HFF-Myc (cell line): ENCODE results near the gene CUL1.

Source experiments
- DNase-seq: peaks from one replicate; pipeline ENCODE4 v3.0.0-alpha.2; 2011; ENCODE audit warnings: low read depth; ENCODE audit errors: extremely low read depth
- H3K4me3 ChIP-seq: replicated peaks from 2 replicates; pipeline ENCODE4 v1.5.1; 2011; ENCODE audit warnings: low read depth, mild to moderate bottlenecking, control low read depth, low read length
- CTCF ChIP-seq: IDR thresholded peaks from 2 replicates; pipeline ENCODE4 v1.5.1; 2012; ENCODE audit warnings: mild to moderate bottlenecking, low read depth, low read length, control low read depth; ENCODE audit errors: missing control alignments

The CUL1 gene

GRCh38 chr7:148732862-148733261 is 34.2 kb downstream of the CUL1 start:
- no peak for TF ChIP-seq CTCF
- H3K4me3 ChIP-seq, result no peak overlapping the region
- DNase-seq, result no peak

GRCh38 chr7:148733496-148733895 is 34.8 kb downstream of the CUL1 start:
- no peak for DNase-seq
- no peak for TF ChIP-seq CTCF
- H3K4me3 ChIP-seq, result no peak overlapping the region

- DNase-seq, result no peak
- no peak for TF ChIP-seq CTCF
- no peak overlapping the region for H3K4me3 ChIP-seq
Measured at GRCh38 chr7:148735141-148735540, 36.4 kb downstream of the CUL1 start.

- TF ChIP-seq CTCF, result no peak
- H3K4me3 ChIP-seq, result no peak overlapping the region
- no peak for DNase-seq
Measured at GRCh38 chr7:148735967-148736366, 37.3 kb downstream of the CUL1 start.

- no peak overlapping the region for H3K4me3 ChIP-seq
- DNase-seq, result no peak
- TF ChIP-seq CTCF, result no peak
Measured at GRCh38 chr7:148738737-148739535, 40.2 kb downstream of the CUL1 start.

- H3K4me3 ChIP-seq, result no peak overlapping the region
- no peak for TF ChIP-seq CTCF
- DNase-seq, result no peak
Measured at GRCh38 chr7:148746135-148746534, 47.4 kb downstream of the CUL1 start.

GRCh38 chr7:148747274-148747673 is 48.6 kb downstream of the CUL1 start:
- TF ChIP-seq CTCF, result no peak
- no peak overlapping the region for H3K4me3 ChIP-seq
- DNase-seq, result no peak
